NCI-H2081 treated with DMSO at 0.1 percent for 48 hours (cell line): ENCODE results near the gene DNAH11.
A peak's percentile ranks its signal among the peaks of the same experiment; 100 is the strongest.
"Not testable (repeated sequence)": the region's sequence is repeated elsewhere in the genome, so short reads cannot be mapped to it uniquely, and the experiment has no call there.

Experiments used
- DNase-seq: peaks from one replicate; lab custom pipeline; 2025; lab: John Stamatoyannopoulos, UW

Gene DNAH11

DNA sequence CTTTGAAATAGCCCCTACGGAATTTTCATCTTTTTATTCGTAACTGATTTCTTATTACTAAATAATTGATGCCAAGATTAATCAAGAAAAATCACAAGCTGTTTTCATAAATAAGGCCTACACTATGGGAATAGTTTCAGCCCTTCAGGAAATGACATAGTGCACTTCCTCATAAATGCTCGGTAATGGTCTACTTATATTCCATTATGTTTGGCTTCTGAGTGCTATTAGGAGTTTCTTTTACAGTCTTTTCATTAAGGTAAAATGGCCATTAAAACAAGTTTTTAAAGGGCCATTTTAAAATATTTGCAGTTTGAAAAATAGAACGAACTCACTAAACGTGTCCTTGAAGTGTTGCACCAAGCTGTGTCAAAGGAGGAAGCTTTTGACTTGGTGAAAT, 174.5 kb downstream of the DNAH11 start:
- no peak for DNase-seq

DNA sequence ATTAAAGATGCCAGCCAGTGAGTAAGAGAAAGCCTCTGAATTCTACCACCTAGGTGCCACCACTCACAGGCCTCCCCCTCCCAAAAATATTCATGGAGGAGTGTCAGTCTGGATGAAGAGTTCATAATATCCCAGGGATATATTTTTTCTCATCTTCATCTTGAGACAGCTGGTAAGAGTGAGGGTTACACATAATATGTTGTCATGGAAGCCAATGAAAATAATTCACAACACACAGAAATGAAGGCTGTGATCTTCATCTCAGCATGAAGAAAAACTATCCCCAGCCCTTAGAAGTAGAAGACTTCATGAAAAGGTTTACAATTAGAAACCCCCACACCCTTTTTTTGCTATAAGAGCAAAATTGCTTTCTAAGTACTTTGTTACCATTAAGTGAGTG, 175.6 kb downstream of the DNAH11 start:
- DNase-seq, result no peak

DNA sequence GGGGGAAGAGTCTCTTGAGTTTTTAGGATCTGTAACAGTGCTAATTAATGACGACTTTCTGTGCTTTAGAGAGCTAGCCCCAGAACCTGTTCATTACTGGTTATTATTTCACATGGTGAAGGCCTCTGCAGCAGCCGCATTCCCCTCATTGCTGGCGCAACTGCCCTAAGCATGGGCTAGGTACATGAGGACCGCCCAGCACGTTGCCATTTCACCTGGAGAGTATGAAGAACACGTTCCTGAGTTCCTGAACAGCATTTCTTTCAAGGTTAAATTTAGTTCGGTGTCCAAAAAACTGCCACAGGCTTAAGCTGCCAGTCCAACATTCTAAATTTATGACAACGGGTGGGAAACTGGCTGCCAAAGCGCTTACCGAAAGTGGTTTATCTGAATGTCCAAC, 177.0 kb downstream of the DNAH11 start:
- no peak for DNase-seq

DNA sequence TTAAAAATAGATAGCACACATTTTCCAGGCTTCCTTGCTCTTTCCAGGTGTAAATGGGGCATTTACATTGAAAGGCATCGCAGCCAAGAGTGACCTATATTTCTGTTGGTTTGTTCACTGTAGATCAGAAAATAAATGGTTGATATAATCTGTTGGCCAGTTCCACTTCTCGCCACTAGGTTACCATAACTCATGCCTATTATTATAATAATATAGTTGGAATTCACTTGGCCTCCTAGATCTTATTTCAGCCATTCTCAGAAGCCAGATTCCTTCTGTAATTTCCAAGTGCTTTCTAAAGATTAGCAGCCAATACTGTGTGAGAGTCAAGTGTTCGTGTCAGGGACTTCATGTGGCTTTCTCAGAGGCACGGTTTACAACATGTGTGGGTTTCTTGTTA, 179.5 kb downstream of the DNAH11 start:
- DNase-seq, result no peak

DNA sequence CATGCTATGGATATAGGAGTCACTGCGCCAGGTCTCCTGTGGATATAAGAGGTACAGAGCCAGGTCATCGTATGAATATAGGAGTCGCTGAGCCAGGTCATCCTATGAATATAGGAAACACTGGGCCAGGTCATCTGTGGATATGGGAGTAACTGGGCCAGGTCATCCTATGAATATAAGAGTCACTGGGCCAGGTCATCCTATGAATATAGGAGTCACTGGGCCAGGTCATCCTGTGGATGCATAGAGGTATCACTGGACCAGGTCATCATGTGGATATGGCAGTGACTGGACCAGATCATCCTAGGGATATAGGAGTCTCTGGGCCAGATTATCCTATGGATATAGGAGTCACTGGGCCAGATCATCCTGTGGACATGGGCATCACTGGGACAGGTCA, 181.7 kb downstream of the DNAH11 start:
- DNase-seq, result no peak

DNA sequence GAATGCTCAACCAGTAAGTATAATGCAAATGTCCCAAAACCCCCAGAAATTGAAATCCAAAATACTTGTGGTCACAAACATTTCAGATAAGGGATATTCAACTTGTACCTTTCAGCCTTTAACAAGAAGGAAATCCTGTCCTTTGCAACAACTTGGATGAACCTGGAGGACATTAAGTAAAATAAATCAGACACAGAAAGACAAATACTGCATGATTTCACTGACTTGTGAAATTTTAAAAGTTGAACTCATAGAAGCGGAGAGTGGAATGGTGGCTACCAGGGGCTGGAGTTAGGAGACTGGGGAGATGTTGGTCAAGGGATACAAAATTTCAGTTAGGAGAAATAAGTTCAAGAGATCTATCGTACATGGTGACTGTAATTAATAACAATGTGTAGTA, 187.6 kb downstream of the DNAH11 start:
- no peak for DNase-seq

DNA sequence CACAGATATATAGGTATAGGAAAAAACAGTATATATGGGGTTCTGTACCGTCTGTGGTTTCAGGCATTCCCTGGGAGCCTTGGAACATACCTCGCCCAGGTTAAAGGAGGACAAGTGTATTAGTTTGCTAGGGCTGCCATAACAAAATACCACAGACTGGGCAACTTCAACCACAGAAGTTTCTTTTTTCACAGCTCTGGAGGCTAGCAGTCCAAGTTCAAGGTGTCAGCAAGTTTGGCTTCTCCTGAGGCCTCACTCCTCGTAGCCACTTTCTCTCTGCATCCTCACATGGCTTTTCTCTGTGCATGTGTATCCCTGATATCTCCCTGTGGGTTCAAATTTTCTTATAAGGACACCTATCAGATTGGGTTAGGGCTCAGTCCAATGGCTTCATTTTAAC, 189.1 kb downstream of the DNAH11 start:
- no peak for DNase-seq

DNA sequence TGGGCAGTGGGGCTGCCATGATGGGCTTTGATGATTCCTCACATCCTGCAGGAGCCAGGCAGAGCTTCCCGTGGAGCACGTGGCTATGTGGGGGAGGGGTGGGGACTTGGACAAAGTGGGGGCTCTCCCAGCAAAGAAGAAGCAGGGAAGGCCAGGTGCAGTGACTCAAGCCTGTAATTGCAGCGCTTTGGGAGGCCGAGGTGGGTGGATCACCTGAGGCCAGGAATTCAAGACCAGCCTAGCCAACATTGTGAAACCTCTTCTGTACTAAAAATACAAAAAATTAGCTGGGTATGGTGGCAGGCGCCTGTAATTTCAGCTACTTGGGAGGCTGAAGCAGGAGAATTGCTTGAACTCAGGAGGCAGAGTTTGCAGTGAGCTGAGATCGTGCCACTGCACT, 190.1 kb downstream of the DNAH11 start:
- not testable (repeated sequence) for DNase-seq

DNA sequence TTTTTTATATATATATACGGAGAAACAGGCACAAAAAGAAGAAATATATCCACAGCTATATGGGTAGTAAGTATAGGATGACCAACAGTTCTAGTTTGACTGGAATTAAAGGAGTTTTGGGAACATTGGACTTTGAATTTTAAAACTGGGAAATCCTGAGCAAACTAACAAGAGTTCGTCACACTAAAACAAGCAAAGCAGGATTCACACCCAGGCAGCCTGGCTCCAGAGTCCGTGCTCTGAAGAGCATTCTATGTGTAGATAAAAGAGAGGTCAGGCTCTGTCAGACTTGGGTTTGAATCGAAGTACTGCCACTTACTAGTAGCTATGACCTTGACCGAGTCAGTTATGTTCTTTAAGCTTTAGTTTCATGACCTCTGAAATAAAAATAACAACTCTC, 191.0 kb downstream of the DNAH11 start:
- no peak for DNase-seq

DNA sequence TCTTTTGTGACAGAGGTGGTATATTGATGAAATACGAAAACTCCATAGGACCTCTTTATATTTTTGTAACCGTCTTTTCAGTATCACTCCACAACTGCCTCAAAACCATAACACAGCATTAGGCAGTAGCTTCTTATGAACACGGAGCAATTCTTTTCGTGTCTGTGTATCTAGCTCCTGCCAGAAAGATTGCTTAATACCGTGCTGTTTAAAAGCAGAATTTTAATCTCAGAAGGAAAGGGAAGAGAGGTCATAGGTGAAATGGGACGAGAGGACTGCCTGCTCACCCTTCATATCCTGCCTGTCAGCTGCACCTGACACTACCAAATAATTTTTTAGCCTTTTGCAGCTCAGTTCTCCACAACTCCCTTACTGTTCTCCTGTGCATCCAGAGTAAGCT, 200.7 kb downstream of the DNAH11 start:
- no peak for DNase-seq

DNA sequence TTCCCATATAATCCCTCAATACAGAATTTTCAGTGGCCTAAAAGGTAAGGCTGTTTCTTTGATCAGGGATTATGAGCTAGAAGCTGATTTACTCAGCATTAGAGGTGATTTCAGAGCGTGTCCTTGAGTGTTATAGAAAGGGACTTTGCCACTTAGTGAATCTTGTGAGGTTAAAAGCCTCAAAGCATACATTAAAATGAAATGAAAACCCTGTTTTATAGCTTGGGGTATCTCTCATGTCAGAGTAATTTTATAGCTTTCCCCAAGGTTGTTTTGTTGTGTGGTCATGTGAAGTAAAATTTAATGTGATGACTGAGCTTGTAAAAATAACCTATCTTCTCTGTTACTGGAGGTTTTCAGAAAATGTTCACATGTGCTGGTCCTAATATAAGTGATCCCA, 204.1 kb downstream of the DNAH11 start:
- DNase-seq, result no peak

DNA sequence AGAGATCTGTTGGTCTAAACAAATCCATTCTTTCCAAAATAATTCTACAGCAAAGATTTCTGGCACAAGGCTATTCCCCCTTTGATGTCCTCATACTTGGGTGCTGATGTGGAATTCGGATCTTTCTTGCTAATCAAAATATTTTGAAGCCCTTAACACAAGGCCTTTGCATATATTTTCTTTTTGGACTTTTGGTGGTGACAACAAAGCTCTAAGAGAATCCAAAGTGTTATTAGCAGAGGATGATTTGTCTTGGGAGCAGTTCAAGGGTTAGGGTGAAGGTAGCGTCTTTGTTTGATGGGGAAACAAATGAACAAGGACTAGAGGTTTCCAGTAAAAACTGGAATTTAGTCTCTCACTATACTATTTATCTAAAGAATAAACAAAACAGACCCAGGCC, 205.0 kb downstream of the DNAH11 start:
- no peak for DNase-seq

DNA sequence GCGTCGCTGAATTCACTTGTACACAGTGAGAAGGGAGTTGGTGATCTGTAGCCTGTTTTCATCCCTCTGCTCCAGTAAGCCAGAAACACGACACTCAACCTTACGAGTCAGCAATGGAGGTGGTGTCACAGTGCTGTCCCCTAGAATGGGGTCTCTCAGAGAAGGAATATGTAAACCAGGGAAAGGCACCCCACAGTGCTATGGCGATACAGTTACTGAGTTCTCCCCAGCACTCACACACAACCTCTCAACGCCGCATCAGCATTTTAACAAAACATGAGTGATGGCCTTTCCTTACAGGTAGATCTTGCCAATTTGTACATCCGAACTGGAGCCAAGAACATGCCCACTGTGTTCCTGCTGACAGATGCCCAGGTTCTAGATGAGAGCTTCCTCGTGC, 206.5 kb downstream of the DNAH11 start:
- no peak for DNase-seq

DNA sequence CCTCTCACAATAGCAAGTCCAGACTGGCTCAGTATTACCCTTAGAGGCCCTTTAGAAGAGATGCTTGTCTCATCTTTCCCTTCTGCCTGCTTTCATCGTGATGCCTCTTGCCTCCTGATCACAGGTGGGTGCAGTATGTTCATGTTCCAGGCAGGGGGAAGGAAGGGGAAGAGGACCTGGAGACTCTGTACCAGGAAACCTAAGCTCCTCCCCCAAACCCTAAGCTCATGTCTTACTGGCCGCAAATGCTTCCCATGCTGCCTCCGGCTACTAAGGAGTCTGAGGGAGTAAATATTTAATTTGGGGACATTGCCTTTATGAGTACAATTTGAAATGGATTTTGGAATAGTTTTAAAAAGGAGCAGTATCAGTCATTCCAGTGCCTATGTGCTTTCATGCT, 210.2 kb downstream of the DNAH11 start:
- DNase-seq, result no peak

DNA sequence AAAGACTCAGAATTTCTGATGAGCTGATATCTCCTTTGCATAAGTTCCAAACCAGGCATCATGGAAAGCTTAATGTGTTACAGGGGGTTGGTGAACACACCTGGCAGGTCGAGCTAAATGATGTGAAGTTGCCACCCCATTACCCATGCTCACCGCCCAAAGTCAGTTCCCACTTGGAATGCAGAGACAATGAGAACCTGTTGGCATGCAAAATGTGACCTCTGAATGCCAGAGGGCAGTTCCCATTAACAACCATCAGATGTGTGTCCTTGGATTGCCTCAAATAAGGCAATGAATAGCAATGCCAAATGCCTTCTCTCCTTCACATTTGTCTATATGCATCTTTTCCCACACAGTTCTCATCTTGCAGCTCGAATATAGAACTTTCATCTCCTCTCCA, 212.1 kb downstream of the DNAH11 start:
- no peak for DNase-seq

DNA sequence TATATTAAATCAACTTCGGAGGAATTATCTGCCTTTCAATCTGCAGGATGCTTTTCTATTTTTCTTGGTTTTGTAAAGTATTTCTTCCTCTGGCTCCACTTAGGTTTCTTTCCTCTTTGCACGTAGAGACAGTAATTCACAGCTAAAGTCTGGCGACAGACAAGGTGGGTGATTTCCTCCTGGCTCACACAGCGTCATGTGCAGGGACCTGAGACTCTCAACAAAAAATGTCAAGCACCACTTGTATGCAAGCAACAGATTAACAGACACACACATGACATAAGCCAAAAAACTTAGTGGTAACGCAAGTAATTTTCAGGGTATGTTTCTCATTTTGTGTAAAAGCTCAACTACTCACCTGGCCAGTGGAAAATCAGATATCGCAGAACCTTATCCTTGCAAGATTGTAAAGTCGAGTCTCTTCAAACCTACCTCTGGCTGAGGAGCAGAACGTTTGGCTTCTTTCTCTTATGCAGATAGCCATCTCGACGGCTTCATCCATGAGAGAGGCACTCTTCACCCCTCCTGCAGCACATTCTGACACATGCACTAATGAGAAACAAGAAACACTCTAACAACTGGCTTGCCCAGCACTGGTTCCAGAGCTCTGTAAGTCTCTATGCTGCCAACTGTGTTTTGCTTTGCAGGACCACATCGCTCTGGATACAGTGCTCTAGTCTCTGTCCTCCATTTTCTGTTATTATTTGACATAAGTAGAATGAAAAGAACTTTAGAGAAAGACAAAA, 214.9 kb downstream of the DNAH11 start:
- no peak for DNase-seq

DNA sequence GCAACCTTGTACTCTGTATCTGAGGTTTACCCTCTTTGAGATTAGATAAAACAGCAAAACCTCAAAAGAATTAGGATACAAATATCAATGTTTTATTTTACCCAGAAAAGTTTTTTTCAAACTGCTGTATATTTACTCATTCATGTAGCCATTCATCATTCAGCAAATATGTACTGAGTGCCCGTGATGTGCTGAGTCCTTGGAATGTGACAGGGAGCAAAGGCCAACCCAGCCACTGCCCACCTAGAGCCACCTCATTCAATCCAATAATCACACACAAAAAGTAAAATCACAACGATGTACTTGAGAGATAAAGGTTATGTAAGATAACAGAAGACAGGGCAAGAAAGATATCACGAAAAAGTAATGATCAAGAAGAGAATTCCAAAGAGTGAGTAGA, 215.4 kb downstream of the DNAH11 start:
- no peak for DNase-seq

DNA sequence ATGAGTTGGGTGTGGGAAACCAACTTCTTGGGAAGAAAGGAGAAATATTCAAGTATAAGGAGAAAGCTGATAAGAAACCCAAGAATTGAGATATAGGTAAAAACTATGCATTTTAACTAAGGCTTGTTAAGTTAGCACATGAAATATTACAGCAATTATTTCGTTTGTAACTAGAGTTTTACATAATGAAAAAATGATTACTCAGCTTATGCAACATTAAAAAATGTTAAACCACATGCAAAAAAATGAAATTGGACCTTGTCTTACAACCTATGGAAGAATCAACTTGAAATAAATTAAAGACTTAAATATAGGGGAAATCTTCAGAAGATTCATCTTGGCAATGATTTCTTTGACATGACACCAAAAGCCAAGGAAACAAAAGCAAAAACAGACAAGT, 219.6 kb downstream of the DNAH11 start:
- DNase-seq, result no peak

DNA sequence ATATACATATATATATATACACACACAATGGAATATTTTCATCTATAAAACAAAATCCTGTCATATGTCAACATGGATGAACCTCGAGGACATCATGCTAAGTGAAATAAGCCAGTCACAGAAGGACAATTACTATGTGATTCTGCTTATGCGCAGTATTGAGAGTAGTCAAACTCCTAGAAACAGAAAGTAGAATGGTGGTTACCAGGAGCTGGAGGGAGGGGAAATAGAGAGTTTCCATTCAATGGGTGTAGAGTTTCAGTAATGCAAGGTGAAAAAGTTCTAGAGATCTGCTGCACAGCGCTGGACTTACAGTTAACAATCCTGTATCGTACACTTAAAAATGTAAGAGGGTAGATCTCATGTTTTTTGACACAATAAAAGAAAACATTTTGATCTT, 221.0 kb downstream of the DNAH11 start:
- DNase-seq, result no peak

DNA sequence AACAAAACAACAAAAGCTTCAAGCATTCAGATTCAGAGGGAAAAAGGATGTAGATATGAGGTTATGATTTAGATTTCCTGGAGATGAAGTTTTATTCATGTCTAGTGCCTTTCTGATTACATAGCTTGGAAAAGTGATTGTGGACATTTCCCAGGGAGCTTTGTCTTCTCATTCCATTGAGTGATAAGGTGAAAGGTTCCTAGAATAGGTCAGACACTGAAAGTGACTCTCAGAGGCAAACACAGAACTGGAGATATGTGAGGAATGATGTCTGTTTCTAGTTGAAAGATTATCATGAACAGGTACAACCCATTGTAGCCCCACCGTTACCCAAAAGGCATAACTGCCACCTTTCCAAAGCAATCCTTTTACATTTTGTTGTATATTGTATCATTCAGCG, 223.4 kb downstream of the DNAH11 start:
- DNase-seq, result no peak

DNA sequence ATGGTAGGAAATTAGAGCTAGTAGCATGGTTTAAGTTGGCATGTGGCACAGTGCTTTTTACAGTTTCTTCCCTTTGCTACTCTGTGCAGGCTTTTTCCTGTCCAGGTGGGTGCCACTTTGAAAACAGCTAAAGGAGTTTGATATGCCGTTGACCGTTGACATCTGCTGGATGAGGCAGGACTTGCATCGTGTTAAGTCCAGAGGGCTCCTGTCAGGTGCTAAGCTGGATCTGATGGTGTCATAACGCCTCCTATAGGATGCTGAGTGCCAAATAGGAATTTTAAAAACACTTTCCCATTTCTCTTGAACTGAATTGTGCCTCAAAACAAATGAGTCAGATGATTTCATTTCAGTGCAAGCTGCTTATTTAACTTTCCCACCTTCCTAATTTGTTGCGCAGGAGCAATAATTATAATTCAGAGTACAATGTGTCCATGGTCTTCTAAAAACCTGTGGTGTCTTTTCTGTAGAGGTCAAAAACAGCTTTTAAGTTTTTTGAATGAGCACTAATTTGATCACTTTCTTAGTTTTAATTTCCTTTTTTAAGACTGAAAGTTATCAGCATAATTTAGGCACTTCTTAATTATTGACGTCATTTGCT, 224.6 kb downstream of the DNAH11 start:
- peak; percentile 82 for DNase-seq

DNA sequence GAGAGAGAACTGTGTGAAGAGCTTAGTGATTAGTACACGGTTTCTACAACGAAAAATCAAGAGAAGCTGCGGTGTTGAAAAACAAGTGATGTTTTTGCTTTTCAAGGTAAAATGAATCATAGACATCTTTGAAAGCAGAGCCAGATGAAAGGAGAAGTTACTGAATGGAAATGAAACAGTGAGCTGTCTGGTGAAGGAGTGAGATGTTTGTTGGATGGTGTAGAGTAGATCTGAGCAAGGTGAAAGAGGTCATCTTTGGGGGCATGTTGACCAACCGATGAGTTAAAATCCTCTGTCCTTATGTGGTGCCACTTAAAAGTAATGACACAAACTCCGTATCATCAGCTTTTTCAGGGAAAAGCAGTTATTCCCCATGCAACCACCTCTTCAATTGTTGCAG, 225.4 kb downstream of the DNAH11 start:
- DNase-seq, result no peak

DNA sequence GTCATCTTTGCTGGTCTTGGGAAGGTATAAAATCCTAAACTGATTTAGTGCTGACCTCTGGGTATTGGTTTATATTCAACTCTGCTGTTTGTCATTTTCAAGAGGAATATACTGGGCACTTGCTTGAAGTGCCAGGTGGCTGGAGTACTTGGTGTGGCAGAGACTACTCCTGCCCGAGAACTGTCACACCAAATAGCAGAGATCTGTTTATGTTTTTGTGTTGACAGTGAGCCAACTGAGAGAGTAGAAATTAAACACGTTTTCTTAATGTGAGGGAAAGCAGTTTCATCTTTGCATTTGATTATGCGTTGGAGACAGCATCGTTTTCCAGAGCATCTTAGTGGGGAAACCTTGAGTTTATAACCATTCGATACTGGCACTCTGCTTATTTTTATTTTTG, 228.4 kb downstream of the DNAH11 start:
- no peak for DNase-seq

DNA sequence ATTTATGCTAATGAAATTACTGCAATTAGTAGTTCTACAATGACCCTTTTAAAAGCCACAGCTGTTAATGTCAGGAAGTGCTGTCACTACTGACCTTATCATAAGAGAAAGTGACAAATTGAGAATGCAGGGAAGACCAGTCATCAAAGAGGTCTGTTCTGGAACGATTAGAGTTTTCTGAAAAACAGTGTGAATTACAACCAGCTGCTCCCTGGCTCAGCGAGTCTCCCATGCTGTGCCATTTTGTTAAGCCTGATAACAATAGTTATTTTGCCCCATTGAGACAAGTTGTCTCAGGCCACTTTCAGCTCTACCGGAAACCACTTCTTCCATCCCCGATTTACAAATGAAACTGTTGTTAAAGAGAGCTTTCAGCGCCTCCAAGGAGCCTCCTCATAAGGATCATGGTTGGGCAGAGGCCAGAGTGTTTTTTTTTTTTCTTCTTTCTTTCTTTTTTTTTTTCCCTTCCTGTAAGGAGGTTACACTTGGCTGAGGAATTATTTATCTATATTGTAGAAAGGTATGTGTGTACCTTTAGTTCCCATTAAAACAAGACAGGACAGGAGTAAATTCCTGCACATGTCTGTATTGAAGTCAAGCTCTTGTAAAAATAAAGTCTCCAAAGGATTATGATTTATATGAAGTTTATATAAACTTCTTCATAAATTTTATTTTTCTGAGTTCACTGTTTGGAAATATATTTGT, 229.2 kb downstream of the DNAH11 start:
- no peak for DNase-seq
